ENCODE results near the gene SRGN. TPM values are rescaled to one million over a fixed set of nuclear protein-coding genes. Genes with fewer than 3 reads are reported as not detected.

The SRGN gene
- total and polyA plus RNA-seq, 2 of the 13 experiments (the other 11 are each of a cell fraction or from before 2014, with no cell fraction given) = 0.09 TPM; not detected in 1

- no TSS peak for BruUV-seq (replicated peaks)
- Histone ChIP-seq H3K36me3 (replicated peaks in 1 of 2; ENCODE audit: control insufficient read depth in 1 of 2, insufficient read depth in 2 of 2, low read length in 2 of 2) (no peaks in the 10 kb centered on the region), H3K4me1 (ENCODE audit: insufficient read depth, low read length) (no peaks in the 10 kb centered on the region), H4K20me1 (ENCODE audit: insufficient read depth, low read length) (no peaks in the 10 kb centered on the region), H3K4me2 (ENCODE audit: low read depth, low read length) (no peak overlapping the region), H3K9ac (ENCODE audit: insufficient read depth, low read depth, low read length) (no peak overlapping the region), H3K9me3 (ENCODE audit: low read length) (no peaks in the 10 kb centered on the region), H3K27me3 (ENCODE audit: control insufficient read depth in 1 of 2, insufficient read depth in 2 of 2, low read length in 2 of 2) (0 out of 5 replicates have a peak, but pooled peaks cover 0 to 2% of the 10 kb centered on the region in 2 experiments), H3K27ac (ENCODE audit: extremely low read length, insufficient read depth, low read length) (no peak overlapping the region), H3K79me2 (ENCODE audit: insufficient read depth, low read length) (no peaks in the 10 kb centered on the region), H3K4me3 (replicated peaks in 1 of 3; ENCODE audit: insufficient read depth in 1 of 3, low read depth in 2 of 3, low read length in 3 of 3) (no peak overlapping the region), H2AFZ (ENCODE audit: low read length) (no peak overlapping the region)
- in situ Hi-C loops (cut with HindIII; ENCODE audit: extremely low pct_ligation_motif_present, low pct_unique_long_range_greater_than_20kb) = no loop called here
- FAIRE-seq (no peak), ATAC-seq (no peak), DNase-seq (ENCODE audit: low spot score) (no peak)
- CTCF ChIA-PET (ENCODE audit: low intra/inter-chr PET ratio, low total read pairs) = no interaction called here
- POLR2A ChIA-PET = interaction anchor here (0.7 kb wide), 1 partner anchor 505 kb away, joined by 4 read pairs; no protein-coding TSS in a partner anchor
- intact Hi-C loops (cut with micrococcal nuclease; ENCODE audit: unreplicated experiment) = no loop called here
- TF ChIP-seq PAX8 (CRISPR knock-in tag; IDR thresholded peaks at IDR 0.05; ENCODE audit: borderline replicate concordance) (no peak), ZNF552 (CRISPR knock-in tag; IDR thresholded peaks at IDR 0.05; ENCODE audit: borderline replicate concordance) (no peak), TOPORS (CRISPR knock-in tag; IDR thresholded peaks at IDR 0.05) (no peak), ZNF337 (CRISPR knock-in tag; IDR thresholded peaks at IDR 0.05; ENCODE audit: borderline replicate concordance, low read depth) (no peak), ZNF30 (CRISPR knock-in tag; IDR thresholded peaks at IDR 0.05) (no peak), NFIB (CRISPR knock-in tag; IDR thresholded peaks at IDR 0.05; ENCODE audit: borderline replicate concordance) (no peak), USF2 (IDR thresholded peaks at IDR 0.05; ENCODE audit: low read depth, low read length) (no peak), USF2 (CRISPR knock-in tag; IDR thresholded peaks at IDR 0.05; ENCODE audit: borderline replicate concordance) (no peak), NFKBIZ (CRISPR knock-in tag; IDR thresholded peaks at IDR 0.05) (no peak), ZFP82 (CRISPR knock-in tag; IDR thresholded peaks at IDR 0.05; ENCODE audit: borderline replicate concordance) (no peak), ZNF281 (CRISPR knock-in tag; IDR thresholded peaks at IDR 0.05; ENCODE audit: borderline replicate concordance) (no peak), SP140L (CRISPR knock-in tag; IDR thresholded peaks at IDR 0.05; ENCODE audit: borderline replicate concordance) (no peak), ZNF296 (CRISPR knock-in tag; conservative IDR thresholded peaks at IDR 0.05) (no peak), ZNF180 (CRISPR knock-in tag; IDR thresholded peaks at IDR 0.05; ENCODE audit: borderline replicate concordance, low read depth) (no peak)
- TF ChIP-seq, protein P1, sequence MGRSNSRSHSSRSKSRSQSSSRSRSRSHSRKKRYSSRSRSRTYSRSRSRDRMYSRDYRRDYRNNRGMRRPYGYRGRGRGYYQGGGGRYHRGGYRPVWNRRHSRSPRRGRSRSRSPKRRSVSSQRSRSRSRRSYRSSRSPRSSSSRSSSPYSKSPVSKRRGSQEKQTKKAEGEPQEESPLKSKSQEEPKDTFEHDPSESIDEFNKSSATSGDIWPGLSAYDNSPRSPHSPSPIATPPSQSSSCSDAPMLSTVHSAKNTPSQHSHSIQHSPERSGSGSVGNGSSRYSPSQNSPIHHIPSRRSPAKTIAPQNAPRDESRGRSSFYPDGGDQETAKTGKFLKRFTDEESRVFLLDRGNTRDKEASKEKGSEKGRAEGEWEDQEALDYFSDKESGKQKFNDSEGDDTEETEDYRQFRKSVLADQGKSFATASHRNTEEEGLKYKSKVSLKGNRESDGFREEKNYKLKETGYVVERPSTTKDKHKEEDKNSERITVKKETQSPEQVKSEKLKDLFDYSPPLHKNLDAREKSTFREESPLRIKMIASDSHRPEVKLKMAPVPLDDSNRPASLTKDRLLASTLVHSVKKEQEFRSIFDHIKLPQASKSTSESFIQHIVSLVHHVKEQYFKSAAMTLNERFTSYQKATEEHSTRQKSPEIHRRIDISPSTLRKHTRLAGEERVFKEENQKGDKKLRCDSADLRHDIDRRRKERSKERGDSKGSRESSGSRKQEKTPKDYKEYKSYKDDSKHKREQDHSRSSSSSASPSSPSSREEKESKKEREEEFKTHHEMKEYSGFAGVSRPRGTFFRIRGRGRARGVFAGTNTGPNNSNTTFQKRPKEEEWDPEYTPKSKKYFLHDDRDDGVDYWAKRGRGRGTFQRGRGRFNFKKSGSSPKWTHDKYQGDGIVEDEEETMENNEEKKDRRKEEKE (IDR thresholded peaks at IDR 0.05) = no peak
- TF ChIP-seq, protein P2, sequence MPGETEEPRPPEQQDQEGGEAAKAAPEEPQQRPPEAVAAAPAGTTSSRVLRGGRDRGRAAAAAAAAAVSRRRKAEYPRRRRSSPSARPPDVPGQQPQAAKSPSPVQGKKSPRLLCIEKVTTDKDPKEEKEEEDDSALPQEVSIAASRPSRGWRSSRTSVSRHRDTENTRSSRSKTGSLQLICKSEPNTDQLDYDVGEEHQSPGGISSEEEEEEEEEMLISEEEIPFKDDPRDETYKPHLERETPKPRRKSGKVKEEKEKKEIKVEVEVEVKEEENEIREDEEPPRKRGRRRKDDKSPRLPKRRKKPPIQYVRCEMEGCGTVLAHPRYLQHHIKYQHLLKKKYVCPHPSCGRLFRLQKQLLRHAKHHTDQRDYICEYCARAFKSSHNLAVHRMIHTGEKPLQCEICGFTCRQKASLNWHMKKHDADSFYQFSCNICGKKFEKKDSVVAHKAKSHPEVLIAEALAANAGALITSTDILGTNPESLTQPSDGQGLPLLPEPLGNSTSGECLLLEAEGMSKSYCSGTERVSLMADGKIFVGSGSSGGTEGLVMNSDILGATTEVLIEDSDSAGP (CRISPR knock-in tag; IDR thresholded peaks at IDR 0.05; ENCODE audit: borderline replicate concordance) = no peak
Measured at GRCh38 chr10:69107176-69107490, 19.2 kb downstream of the SRGN start.
